Measurements from ENCODE around the gene ACYP2.

DNA sequence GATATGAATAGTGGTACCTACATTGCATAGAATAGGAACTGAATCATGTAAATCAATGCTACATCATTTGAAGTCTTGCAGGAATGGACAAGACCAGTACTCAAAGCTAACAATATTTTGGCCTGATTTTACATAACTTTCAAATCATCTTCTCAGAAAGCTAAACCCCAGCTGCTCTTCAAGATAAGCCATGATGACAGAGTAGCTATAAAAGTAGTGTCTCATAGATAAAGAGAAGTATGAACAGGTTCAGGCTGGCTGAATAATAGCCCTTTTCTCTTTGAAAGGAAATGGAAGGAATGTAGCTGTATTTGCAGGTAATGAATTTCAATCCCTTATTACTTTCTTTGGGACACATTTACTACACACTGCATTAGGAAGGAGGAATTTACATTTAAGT lies 112.4 kb downstream of the ACYP2 start:
- TF ChIP-seq, protein P1, sequence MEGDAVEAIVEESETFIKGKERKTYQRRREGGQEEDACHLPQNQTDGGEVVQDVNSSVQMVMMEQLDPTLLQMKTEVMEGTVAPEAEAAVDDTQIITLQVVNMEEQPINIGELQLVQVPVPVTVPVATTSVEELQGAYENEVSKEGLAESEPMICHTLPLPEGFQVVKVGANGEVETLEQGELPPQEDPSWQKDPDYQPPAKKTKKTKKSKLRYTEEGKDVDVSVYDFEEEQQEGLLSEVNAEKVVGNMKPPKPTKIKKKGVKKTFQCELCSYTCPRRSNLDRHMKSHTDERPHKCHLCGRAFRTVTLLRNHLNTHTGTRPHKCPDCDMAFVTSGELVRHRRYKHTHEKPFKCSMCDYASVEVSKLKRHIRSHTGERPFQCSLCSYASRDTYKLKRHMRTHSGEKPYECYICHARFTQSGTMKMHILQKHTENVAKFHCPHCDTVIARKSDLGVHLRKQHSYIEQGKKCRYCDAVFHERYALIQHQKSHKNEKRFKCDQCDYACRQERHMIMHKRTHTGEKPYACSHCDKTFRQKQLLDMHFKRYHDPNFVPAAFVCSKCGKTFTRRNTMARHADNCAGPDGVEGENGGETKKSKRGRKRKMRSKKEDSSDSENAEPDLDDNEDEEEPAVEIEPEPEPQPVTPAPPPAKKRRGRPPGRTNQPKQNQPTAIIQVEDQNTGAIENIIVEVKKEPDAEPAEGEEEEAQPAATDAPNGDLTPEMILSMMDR (IDR thresholded peaks at IDR 0.05): no peak
- no peak for TF ChIP-seq POLR2A (IDR thresholded peaks at IDR 0.05)

Data from esophagus squamous epithelium (tissue), 4 donors.